ENCODE results near the gene GIPC2.
A peak's percentile ranks its signal among the peaks of the same experiment; 100 is the strongest.
"Not testable (repeated sequence)": the region's sequence is repeated elsewhere in the genome, so short reads cannot be mapped to it uniquely, and the experiment has no call there.

Gene GIPC2

GRCh38 chr1:78045926-78046778 is at the start of gene GIPC2:
Gene GIPC2, plus strand, starts transcription at chr1:78045966. Its CDS starts 129 bp downstream, at chr1:78046095.
- DNase-seq = peak; percentile 36

- no peak for DNase-seq
Measured at GRCh38 chr1:77996734-77997133, 49.0 kb upstream of the GIPC2 start.

GRCh38 chr1:78000536-78000935 is 45.2 kb upstream of the GIPC2 start:
- DNase-seq = not testable (repeated sequence)

- peak; percentile 14 for DNase-seq
Measured at GRCh38 chr1:78003070-78003746, 42.6 kb upstream of the GIPC2 start.

GRCh38 chr1:78003882-78004718 is 41.7 kb upstream of the GIPC2 start:
- peak; percentile 89 for DNase-seq

GRCh38 chr1:78004719-78005447 is 40.9 kb upstream of the GIPC2 start, which contains the start of gene DNAJB4:
Gene DNAJB4, plus strand, starts transcription at chr1:78004939. Its CDS starts 172 bp downstream, at chr1:78005111.
- DNase-seq = peak; percentile 98

GRCh38 chr1:78005448-78005722 is 40.4 kb upstream of the GIPC2 start:
- no peak for DNase-seq

- peak; percentile 93 for DNase-seq
Measured at GRCh38 chr1:78005755-78006154, 40.0 kb upstream of the GIPC2 start.

- DNase-seq = no peak
Measured at GRCh38 chr1:78006521-78006920, 39.2 kb upstream of the GIPC2 start.

GRCh38 chr1:78007677-78008341 is 38.0 kb upstream of the GIPC2 start:
- DNase-seq = no peak

GRCh38 chr1:78009276-78009675 is 36.5 kb upstream of the GIPC2 start:
- DNase-seq = no peak

- DNase-seq = peak; percentile 53
Measured at GRCh38 chr1:78009836-78010235, 35.9 kb upstream of the GIPC2 start.

GRCh38 chr1:78011050-78011449 is 34.7 kb upstream of the GIPC2 start:
- DNase-seq = no peak

- no peak for DNase-seq
Measured at GRCh38 chr1:78015148-78015547, 30.6 kb upstream of the GIPC2 start.

GRCh38 chr1:78019024-78019423 is 26.7 kb upstream of the GIPC2 start:
- no peak for DNase-seq

GRCh38 chr1:78021134-78021533 is 24.6 kb upstream of the GIPC2 start:
- DNase-seq = not testable (repeated sequence)

- DNase-seq = no peak
Measured at GRCh38 chr1:78029793-78030192, 16.0 kb upstream of the GIPC2 start.

GRCh38 chr1:78032996-78033796 is 12.6 kb upstream of the GIPC2 start:
- DNase-seq = no peak

- DNase-seq = no peak
Measured at GRCh38 chr1:78033797-78034172, 12.0 kb upstream of the GIPC2 start.

- DNase-seq = no peak
Measured at GRCh38 chr1:78035121-78035520, 10.6 kb upstream of the GIPC2 start.

- DNase-seq = no peak
Measured at GRCh38 chr1:78036450-78036849, 9.3 kb upstream of the GIPC2 start.

Data from fibroblast of skin of right biceps (primary cell).